Motor neuron (in vitro differentiated cells): ENCODE measurements around the gene GRIA1. TPM values are rescaled to one million over a fixed set of nuclear protein-coding genes. Genes with fewer than 3 reads are reported as not detected.

Experiments used
- ATAC-seq, 8 experiments: fragments of 200-7000 bp; cut with Tn5 transposase; replicated peaks in 6 of 8; 2 replicates each; pipeline ENCODE4 v1.8.0; 2021; ENCODE audit warnings: mild to moderate bottlenecking in 8 of 8, moderate library complexity in 8 of 8
- H3K27ac ChIP-seq, 2 donors: fragments of 250-450 bp; sonication (Bioruptor Pico); 2 replicates each; pipeline ENCODE4 v1.9.0; 2021; ENCODE audit warnings: antibody characterized with exemption in 2 of 2, mild to moderate bottlenecking in 2 of 2, moderate library complexity in 1 of 2
- H3K4me1 ChIP-seq, 2 donors: fragments of 250-450 bp; sonication (Bioruptor Pico); replicated peaks in 1 of 2; 2 replicates each; pipeline ENCODE4 v1.6.1; 2021; ENCODE audit warnings: antibody characterized with exemption in 2 of 2, mild to moderate bottlenecking in 2 of 2, moderate library complexity in 1 of 2
- H3K4me3 ChIP-seq, 5 donors: fragments of 250-450 bp; sonication (Bioruptor Pico); 2 replicates each; pipeline ENCODE4 v1.9.0; 2021; ENCODE audit warnings: antibody characterized with exemption in 5 of 5, mild to moderate bottlenecking in 5 of 5, moderate library complexity in 4 of 5
- WGBS, 10 experiments: fragments of 450-650 bp; shearing (Covaris generic); methylation state at CpG; one replicate each; pipeline ENCODE4 v1.0.0; 2022; 5-methylcytosine and 5-hydroxymethylcytosine counted together
- in situ Hi-C, 9 experiments: fragments of 400-800 bp; cut with MboI; loops; one replicate each; pipeline ENCODE4 v1.15.0; 2021; ENCODE audit warnings: low sequenced_read_pairs in 9 of 9, low pct_unique_long_range_greater_than_20kb in 2 of 9; ENCODE audit not compliant: unreplicated experiment in 9 of 9
- total RNA-seq, 8 experiments: library from RNA; unstranded; fragments of 300-600 nt; gene quantifications; 2 replicates each; pipeline versions ENCODE4 v1.2.3 to v1.2.4, GENCODE V29; 2022

The GRIA1 gene
- total RNA-seq, 8 experiments from 2014 or later, result 19.7 to 203 (median 54.7) TPM

DNA sequence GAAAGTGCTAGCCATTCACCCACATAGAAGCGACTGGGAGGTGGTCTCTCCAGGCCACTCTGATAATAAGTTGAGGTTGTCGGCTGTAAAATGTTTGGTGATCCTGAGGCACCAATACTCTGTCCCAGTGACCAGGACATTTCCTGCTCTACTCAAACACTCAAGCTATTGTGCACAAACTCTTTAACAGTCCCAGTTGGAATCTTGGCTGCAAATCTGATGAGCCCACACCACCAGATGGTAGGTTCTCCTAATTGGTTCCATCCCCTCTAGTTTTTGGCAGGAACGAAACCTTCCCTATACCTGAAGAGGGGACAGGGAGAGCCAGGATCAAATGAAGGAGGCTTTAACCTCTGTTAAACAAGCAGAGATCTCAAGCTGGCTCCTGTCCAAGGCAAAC, 14.3 kb downstream of the GRIA1 start:
- Histone ChIP-seq H3K4me3 (no peak overlapping the region), H3K4me1 (peaks cover 8 to 21% of the 10 kb centered on the region in 2 donors), H3K27ac (no peak overlapping the region)
- 50 to 100% (median 94%) methylated on average over 1 to 3 of the region's 3 CpGs; no CpG with 5 or more reads in 2 of the 10 experiments for WGBS, 10 experiments
- in situ Hi-C loops, result loop anchor here in 2 of 9 experiments (10.0 to 25.0 kb wide), 2 partner anchors 250 to 458 kb away; no protein-coding TSS in a partner anchor
- ATAC-seq, result no peak

DNA sequence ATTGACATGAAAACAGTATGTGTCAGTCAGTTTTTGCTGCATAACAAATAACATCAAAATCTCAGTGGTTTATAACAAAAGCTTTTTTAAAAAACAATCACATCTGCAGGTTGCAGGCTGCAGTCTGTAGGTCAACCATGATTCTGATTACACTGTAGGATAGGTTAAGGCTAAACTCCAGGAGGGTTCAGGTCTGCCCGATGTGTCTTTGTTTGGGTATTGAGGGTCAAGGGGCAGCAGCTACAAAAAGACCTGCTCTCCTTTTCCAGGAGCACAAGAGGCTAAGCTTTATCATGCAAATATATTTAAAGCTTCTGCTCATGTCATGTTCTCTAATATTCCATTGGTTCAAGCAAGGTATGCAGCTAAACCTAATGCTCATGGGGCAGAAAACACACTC, 18.2 kb downstream of the GRIA1 start:
- ATAC-seq, result no peak
- Histone ChIP-seq H3K27ac (no peak overlapping the region), H3K4me1 (no peaks in the 10 kb centered on the region), H3K4me3 (no peak overlapping the region)
- WGBS, 10 experiments, result 0 to 78% (median 40%) methylated on average over 1 of the region's 1 CpG; no CpG with 5 or more reads in 5 of the 10 experiments
- in situ Hi-C loops, result loop anchor here in 2 of 9 experiments (10.0 to 25.0 kb wide), 2 partner anchors 246 to 454 kb away; no protein-coding TSS in a partner anchor

DNA sequence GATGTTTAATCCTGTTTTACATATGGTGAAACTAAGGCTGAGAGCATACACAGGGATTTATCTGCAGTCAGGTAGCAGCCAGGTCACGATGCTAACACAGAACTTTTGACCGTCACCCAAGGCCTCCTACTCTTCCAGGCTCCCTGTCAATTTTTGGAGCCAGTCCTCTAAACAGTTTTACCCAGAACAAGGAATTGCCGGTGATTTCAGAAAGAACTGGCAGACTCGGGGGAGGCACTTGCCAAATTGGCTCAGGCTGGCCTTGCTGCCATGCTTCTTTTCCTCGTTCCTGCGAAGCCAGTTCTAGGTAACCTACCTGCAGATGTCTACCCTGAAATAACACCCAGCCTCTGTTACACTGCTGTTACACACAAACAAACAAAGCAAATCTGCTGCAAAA, 21.2 kb downstream of the GRIA1 start:
- 33 to 100% (median 80%) methylated on average over 1 to 6 of the region's 6 CpGs; no CpG with 5 or more reads in 3 of the 10 experiments for WGBS, 10 experiments

DNA sequence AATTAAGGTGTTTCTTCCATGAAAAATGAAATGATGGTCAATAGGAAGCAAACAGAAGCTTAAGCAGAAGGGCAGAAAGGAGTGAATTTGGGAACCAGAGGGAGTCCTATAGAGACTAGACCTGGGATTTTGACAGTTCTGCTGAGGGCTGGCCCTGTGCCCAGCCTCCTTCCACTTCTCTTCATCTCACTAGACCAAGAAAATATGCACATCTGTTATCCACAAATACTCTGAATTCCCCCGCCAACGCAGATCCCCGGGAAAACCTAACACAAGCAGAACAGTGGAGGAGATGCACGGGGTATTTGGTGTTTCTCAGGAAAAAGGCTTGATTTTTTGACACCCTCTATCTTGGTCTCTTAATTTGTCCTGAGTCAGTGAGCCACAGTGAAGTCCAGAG, 22.7 kb downstream of the GRIA1 start:
- ATAC-seq, result peak in 2 of 8 experiments; percentile 22 to 43
- H3K27ac ChIP-seq, result no peak overlapping the region
- in situ Hi-C loops, result loop anchor here in 2 of 9 experiments (25.0 kb wide), 1 partner anchor 449 kb away; no protein-coding TSS in a partner anchor
- 0 to 96% (median 86%) methylated on average over 1 to 4 of the region's 4 CpGs; no CpG with 5 or more reads in 2 of the 10 experiments for WGBS, 10 experiments
- H3K4me1 ChIP-seq, result peaks cover 18 to 22% of the 10 kb centered on the region in 2 donors
- H3K4me3 ChIP-seq, result no peak overlapping the region

More for the DNA sequence above, 21.2 kb downstream of the GRIA1 start:
- Histone ChIP-seq H3K4me1 (peaks cover 7 to 9% of the 10 kb centered on the region in 2 donors), H3K27ac (no peak overlapping the region), H3K4me3 (no peak overlapping the region)
- ATAC-seq, result no peak
- in situ Hi-C loops, result loop anchor here in 2 of 9 experiments (25.0 kb wide), 1 partner anchor 451 kb away; no protein-coding TSS in a partner anchor

DNA sequence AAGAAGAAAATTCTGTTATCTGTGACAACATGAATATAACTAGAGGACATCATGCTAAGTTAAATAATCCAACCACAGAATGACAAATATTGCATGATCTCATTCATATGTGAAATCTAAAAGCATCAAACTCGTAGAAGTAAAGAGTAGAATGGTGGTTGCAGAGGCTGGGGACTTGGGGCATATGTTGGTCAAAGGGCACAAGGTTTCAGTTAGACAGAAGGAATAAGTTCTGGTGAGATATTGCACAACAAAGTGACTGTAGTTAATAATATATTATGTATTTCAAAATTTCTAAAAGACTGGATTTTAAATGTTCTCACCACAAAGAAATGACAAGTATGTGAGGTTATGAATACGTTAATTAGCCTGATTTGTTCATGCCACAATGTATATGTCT, 24.8 kb downstream of the GRIA1 start:
- Histone ChIP-seq H3K27ac (no peak overlapping the region), H3K4me1 (peaks cover 20 to 29% of the 10 kb centered on the region in 2 donors), H3K4me3 (no peak overlapping the region)
- peak in 1 of 8 experiments; percentile 26 for ATAC-seq
- in situ Hi-C loops, result loop anchor here in 2 of 9 experiments (25.0 kb wide), 1 partner anchor 447 kb away; no protein-coding TSS in a partner anchor
- WGBS, 10 experiments, result 0 to 100% (median 88%) methylated on average over 1 to 2 of the region's 2 CpGs; no CpG with 5 or more reads in 2 of the 10 experiments

DNA sequence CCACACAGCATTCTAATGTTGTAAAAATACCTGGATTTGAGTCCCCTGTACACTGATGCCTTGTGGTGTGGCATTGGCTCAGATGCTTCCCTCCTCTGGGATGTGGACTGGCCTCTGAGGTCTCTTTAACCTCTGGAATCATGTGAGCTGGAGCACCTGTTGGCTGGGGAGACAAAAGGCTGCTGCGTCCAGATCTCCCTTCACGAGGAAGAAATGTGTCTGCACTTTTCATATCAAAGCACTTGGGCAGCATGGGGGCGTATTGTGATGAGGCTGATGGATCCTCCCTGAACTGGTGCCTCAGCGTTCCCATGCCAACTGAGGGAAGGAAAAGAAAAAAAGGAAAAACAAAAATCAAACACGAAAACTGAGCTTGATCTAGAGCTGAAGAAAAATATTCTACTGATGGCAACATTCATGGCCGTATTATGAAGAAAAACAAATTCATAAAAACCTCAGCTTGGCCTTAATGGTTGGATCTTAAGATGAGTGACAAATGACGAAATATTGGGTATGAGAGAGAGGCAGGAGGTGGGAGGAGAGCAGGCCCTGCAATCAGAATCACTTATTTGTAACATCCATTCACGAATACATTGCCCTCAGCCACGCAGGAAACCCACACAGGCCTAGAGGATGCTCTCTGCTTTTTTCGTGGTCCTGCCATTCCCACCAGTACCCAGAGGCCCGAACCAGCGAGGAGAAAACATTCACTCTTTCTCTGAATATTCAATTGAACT, 26.2 kb downstream of the GRIA1 start:
- H3K27ac ChIP-seq, result peak overlapping the region; percentile 70 to 79

DNA sequence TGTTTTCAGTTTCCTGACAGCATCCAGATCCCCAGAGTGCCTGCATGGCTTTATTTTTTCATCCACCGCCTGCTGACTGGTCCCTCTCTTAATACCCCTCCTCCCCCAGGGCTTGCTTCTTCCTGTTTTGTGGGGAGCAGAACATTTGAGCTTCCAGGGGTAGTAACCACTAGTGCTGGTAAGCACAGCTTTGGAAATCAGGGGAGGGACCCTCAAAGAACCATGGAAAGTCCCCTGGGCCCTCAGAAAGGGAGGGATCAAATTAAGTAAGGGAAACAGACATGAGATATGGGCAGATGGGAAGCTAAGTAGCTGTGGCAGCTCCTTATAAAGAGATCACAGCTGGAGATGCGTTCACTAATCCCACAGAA, 26.8 kb downstream of the GRIA1 start:
- H3K27ac ChIP-seq, result peak overlapping the region; percentile 70 to 79
- 83 to 100% methylated on average over 1 to 2 of the region's 2 CpGs; no CpG with 5 or more reads in 8 of the 10 experiments for WGBS, 10 experiments
- peaks cover 29 to 43% of the 10 kb centered on the region in 2 donors for H3K4me1 ChIP-seq
- ATAC-seq, result peak in 6 of 8 experiments; percentile 8 to 54 (median 36)
- no peak overlapping the region for H3K4me3 ChIP-seq
- in situ Hi-C loops, result loop anchor here in 2 of 9 experiments (25.0 kb wide), 1 partner anchor 445 kb away; no protein-coding TSS in a partner anchor

More for the DNA sequence above, 26.2 kb downstream of the GRIA1 start:
- H3K4me3 ChIP-seq, result no peak overlapping the region
- in situ Hi-C loops, result loop anchor here in 2 of 9 experiments (25.0 kb wide), 1 partner anchor 446 kb away; no protein-coding TSS in a partner anchor
- H3K4me1 ChIP-seq, result peaks cover 29 to 43% of the 10 kb centered on the region in 2 donors
- WGBS, 10 experiments, result 0 to 93% (median 54%) methylated on average over 2 to 10 of the region's 12 CpGs; no CpG with 5 or more reads in 1 of the 10 experiments
- peak in 5 of 8 experiments; percentile 83 to 90 (median 89) for ATAC-seq

DNA sequence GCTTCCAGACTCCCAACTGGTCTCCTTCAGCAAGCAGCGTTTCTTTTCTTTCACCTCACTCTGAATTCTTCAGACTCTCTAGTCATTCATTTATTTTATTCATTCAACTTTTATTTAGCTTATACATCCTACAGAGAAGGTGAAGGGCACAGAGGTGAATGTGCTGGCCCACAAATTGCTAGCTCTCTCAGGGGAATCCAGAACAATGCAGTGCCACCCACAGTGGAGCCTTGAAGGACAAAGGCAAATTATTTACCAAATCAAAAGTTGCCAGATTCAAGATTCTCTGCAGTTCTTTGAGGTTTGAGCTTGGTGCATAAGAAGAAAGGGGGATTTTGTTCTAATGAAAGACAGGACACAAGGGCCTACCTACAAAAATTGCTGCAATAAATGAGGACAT, 29.7 kb downstream of the GRIA1 start:
- WGBS, 10 experiments, result 14 to 100% (median 62%) methylated on average over 1 of the region's 1 CpG; no CpG with 5 or more reads in 2 of the 10 experiments
- no peak for ATAC-seq
- no peak overlapping the region for H3K27ac ChIP-seq
- H3K4me1 ChIP-seq, result peaks cover 41 to 50% of the 10 kb centered on the region in 2 donors
- in situ Hi-C loops, result loop anchor here in 2 of 9 experiments (25.0 kb wide), 1 partner anchor 442 kb away; no protein-coding TSS in a partner anchor
- no peak overlapping the region for H3K4me3 ChIP-seq

DNA sequence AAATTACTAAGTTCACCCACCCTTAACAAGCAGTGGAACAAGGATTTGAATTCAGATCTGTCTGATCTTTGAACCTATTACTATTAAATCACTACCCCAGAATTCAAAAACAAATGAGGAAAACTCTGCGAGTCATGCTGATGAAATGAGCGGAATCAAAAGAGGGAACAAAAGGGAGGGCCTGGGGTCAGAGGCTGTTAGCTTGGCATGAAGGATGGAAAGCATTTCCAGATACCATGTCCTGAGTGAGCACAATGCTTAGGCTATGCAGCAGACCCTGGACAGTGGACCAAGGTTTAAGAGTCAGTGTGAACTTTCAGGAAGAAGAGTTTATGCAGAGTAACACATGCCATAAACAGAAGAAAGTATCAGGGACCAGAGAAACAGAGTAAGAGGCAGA, 30.5 kb downstream of the GRIA1 start:
- WGBS, 10 experiments, result 10 to 90% (median 61%) methylated on average over 2 of the region's 2 CpGs; no CpG with 5 or more reads in 6 of the 10 experiments
- in situ Hi-C loops, result loop anchor here in 2 of 9 experiments (25.0 kb wide), 1 partner anchor 441 kb away; no protein-coding TSS in a partner anchor
- Histone ChIP-seq H3K4me3 (no peak overlapping the region), H3K4me1 (peaks cover 40 to 48% of the 10 kb centered on the region in 2 donors), H3K27ac (no peak overlapping the region)
- peak in 5 of 8 experiments; percentile 14 to 28 (median 21) for ATAC-seq

DNA sequence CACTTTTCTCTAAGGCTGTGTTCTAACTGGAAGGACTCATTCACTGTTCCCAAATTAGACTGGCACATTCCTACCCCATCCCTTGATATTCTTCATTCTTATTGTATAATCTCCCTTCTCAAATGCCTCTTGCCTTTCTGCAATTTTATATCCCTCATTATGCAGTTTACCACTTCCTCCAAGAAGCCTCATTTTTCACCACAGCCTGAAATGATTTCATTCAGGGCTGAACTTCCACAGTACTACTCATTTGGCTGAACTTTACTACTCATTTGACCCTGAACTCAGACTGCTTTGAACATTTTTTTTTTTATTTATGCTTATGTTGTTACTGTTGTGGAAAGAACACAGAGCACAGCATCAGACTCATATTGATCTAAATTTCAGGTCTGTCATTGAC, 32.7 kb downstream of the GRIA1 start:
- ATAC-seq, result peak in 2 of 8 experiments; percentile 5 to 38
- Histone ChIP-seq H3K27ac (no peak overlapping the region), H3K4me1 (peaks cover 23 to 28% of the 10 kb centered on the region in 2 donors), H3K4me3 (no peak overlapping the region)
- in situ Hi-C loops, result loop anchor here in 2 of 9 experiments (25.0 kb wide), 1 partner anchor 439 kb away; no protein-coding TSS in a partner anchor

DNA sequence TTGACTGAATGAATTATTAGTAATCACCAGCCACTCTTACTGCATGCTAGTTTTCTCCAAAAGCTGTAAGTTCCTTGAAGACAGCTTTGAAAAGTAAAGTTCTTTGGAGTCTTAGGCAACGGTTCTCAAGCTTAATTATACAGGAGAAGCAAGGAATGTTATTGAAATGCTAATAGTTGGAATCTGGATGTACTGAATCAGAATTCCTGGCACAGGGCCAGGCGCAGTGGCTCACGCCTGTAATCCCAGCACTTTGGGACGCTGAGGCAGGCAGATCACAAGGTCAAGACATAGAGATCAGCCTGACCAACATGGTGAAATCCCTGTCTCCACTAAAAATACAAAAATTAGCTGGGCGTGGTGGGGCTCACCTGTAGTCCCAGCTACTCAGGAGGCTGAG, 33.4 kb downstream of the GRIA1 start:
- H3K4me3 ChIP-seq, result no peak overlapping the region
- ATAC-seq, result peak; percentile 25 to 70 (median 44)
- H3K27ac ChIP-seq, result no peak overlapping the region
- peaks cover 25 to 31% of the 10 kb centered on the region in 2 donors for H3K4me1 ChIP-seq
- 0 to 86% (median 58%) methylated on average over 1 to 5 of the region's 5 CpGs; no CpG with 5 or more reads in 2 of the 10 experiments for WGBS, 10 experiments
- in situ Hi-C loops, result loop anchor here in 2 of 9 experiments (25.0 kb wide), 1 partner anchor 438 kb away; no protein-coding TSS in a partner anchor

DNA sequence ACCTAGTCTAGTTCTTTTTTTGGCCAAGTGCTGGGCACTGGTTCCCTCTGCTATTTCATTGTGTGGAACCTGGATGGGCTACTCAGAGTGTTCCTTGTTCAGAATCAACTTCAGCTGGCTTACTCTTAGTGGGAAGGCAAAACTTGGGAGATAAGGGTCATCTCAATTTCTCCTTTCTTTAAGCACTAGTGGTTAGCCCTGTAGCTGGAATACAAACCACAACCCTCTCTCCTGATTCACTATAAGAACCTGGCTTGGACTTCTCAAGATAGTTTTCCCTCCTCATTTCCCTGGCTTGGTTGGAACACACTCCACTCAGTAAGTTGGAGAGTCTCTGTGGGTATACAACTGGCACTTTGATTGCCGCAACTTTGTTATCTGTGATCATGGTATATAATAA, 35.1 kb downstream of the GRIA1 start:
- Histone ChIP-seq H3K27ac (no peak overlapping the region), H3K4me3 (no peak overlapping the region), H3K4me1 (peaks cover 25 to 30% of the 10 kb centered on the region in 2 donors)
- 100% methylated on average over 1 of the region's 1 CpG; no CpG with 5 or more reads in 3 of the 10 experiments for WGBS, 10 experiments
- no peak for ATAC-seq
- in situ Hi-C loops, result no loop called here
